H4 (cell line): ENCODE measurements around the gene HTR3D. TPM values are rescaled to one million over a fixed set of nuclear protein-coding genes. Genes with fewer than 3 reads are reported as not detected.
"Not testable (repeated sequence)": the region's sequence is repeated elsewhere in the genome, so short reads cannot be mapped to it uniquely, and the experiment has no call there.

Experiments used
- DNase-seq: peaks from one replicate; pipeline ENCODE4 v3.0.0-alpha.2; 2015; ENCODE audit warnings: low spot score
- total RNA-seq: library from RNA; depleted of rRNA; stranded (reverse); fragments of >200 nt; shearing (Covaris generic); gene quantifications from 2 replicates; pipeline ENCODE4 v1.2.3, GENCODE V29; 2014; rRNA removed

HTR3D gene
- total RNA-seq, 1 experiment from 2014 or later: not detected

DNA sequence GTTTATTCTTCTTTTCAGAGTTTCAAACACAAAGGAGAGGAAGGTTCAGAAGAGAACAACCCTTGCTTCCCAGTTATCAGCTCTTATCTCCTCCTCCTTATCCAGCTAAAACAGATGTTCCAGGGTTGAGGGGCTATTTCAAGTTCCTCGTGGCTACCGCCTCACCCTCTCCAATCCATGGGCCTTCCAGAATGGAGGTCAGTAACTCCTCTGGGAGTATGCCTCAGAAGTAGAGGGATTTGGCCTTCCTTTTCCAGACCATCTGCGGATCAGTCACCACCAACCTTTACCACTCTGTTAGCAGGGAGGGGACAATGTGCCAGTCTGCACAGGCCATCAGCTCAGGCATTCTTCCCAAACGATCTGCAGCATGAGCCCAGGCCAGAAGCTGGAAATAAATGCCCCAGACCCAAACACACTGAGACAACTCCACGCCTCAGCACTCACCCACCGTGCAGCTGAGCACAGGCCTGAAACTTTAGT lies 36.1 kb downstream of the HTR3D start:
- DNase-seq: no peak

DNA sequence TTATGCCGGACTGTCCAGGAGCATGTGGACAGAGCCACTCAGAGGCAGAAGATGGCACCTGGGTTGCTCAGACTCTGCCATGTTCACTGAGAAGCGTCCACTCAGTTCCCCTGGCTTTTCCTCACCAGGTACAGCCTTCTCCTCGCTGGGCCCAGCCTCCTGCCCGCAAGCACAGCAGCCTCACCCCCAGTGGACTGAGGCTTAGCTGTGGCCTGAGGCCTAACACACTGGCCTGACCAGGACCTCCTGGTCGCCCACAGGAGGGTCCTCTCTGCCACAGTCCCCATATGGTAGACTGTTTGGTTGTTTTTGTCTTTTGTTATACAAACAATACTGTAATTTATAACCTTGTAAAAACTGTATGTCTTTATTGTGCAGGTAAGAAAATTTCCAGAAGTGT lies 36.8 kb downstream of the HTR3D start:
- no peak for DNase-seq

GRCh38 chr3:184071142-184071541 lies 39.6 kb downstream of the HTR3D start:
- not testable (repeated sequence) for DNase-seq

DNA sequence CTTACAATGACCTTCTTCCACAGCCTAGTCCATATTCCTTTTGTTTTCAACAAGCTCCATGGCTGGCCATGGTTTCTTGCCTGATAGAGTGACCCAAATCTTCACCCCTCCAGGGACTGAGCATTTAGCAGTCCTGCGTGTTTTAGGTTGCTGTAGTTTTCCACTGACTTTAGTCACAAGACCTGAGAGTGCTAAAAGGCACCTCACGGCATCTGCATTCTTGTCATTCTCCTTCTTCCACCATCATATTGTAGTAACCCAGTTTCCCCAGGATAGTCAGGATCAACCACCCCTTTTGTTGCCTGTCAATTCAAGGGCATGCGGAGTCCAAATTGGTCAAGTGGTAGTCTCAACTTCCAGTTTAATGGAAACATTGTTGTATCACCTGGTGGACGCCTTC lies 42.1 kb downstream of the HTR3D start:
- no peak for DNase-seq

- no peak for DNase-seq
Observed at GRCh38 chr3:184075901-184076300, 44.4 kb downstream of the HTR3D start.

GRCh38 chr3:184077881-184078280 lies 46.3 kb downstream of the HTR3D start:
- no peak for DNase-seq

GRCh38 chr3:184078851-184079250 lies 47.3 kb downstream of the HTR3D start:
- DNase-seq: no peak

- no peak for DNase-seq
Observed at GRCh38 chr3:184081116-184081830, 49.7 kb downstream of the HTR3D start.

GRCh38 chr3:184082034-184082433 lies 50.5 kb downstream of the HTR3D start:
- DNase-seq: no peak

DNA sequence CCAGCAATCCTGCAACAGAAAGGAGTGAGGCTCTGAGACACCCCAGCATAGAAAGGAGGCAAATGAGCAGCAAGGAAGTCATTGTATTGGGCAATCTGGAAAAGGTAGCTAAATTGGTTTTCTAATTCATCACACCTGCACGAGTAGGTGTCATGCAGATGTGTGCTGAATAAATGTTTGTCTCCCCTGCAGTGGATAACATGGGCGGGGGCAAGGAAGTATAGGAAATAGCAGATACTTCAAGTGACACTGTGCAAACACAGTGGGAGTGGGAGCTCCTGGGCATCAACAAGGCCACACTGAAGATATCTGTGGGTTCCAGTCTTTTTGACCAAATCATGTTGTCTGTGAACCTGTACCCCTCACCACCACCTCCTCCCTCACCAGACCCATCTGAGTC lies 50.9 kb downstream of the HTR3D start:
- DNase-seq: no peak

GRCh38 chr3:184085389-184085852 lies 53.9 kb downstream of the HTR3D start:
- DNase-seq: peak; percentile 33

Other genes starting within 250 kb of the HTR3D start
- 1.0 TPM in 1 of 2 replicates, not detected in the other for gene MAP6D1, start 206.2 kb upstream of the HTR3D start, total RNA-seq
- gene PARL, start 146.9 kb upstream of the HTR3D start, total RNA-seq: 82.1 and 88.7 TPM in 2 replicates
- gene ABCC5, start 13.9 kb upstream of the HTR3D start, total RNA-seq: 8.3 and 10.6 TPM in 2 replicates
- not detected in 2 replicates for gene HTR3C, start 21.3 kb downstream of the HTR3D start, total RNA-seq
- gene HTR3E, start 65.3 kb downstream of the HTR3D start, total RNA-seq: not detected in 2 replicates
- gene EIF2B5, start 103.6 kb downstream of the HTR3D start, total RNA-seq: 60.7 and 70.1 TPM in 2 replicates
- gene DVL3, start 123.6 kb downstream of the HTR3D start, total RNA-seq: 15.8 and 17.6 TPM in 2 replicates
- 766 and 810 TPM in 2 replicates for gene AP2M1, start 143.1 kb downstream of the HTR3D start, total RNA-seq
- 18.5 and 36.8 TPM in 2 replicates for gene ABCF3, start 154.5 kb downstream of the HTR3D start, total RNA-seq
- not detected in 2 replicates for gene VWA5B2, start 197.8 kb downstream of the HTR3D start, total RNA-seq
- gene ALG3, start 217.2 kb downstream of the HTR3D start, total RNA-seq: 98.6 and 110 TPM in 2 replicates
- gene EEF1AKMT4, start 217.9 kb downstream of the HTR3D start, total RNA-seq: 19.5 and 21.6 TPM in 2 replicates
- gene CAMK2N2, start 229.8 kb downstream of the HTR3D start, total RNA-seq: 0.47 and 1.6 TPM in 2 replicates
- gene ECE2, start 244.3 kb downstream of the HTR3D start, total RNA-seq: not detected in 2 replicates